Neural cell (in vitro differentiated cells): ENCODE measurements around the gene PLEKHA5. TPM values are rescaled to one million over a fixed set of nuclear protein-coding genes. Genes with fewer than 3 reads are reported as not detected.

Source experiments
- H2AFZ ChIP-seq: fragments of 200-600, 300-800 bp; sonication (generic), shearing (Covaris generic); 2 replicates; pipeline ENCODE4 v1.6.0; 2014; ENCODE audit warnings: low read depth, mild to moderate bottlenecking, antibody characterized with exemption, low read length, moderate library complexity
- H3F3A ChIP-seq: fragments of 200-600 bp; shearing (Covaris generic); 2 replicates; pipeline ENCODE4 v1.6.1; 2016; ENCODE audit warnings: mild to moderate bottlenecking, moderate library complexity, mixed read lengths, antibody characterized with exemption, low read length; ENCODE audit not compliant: insufficient read depth, poor library complexity, severe bottlenecking
- H3K27ac ChIP-seq: fragments of 200-600, 300-800 bp; sonication (generic), shearing (Covaris generic); 2 replicates; pipeline ENCODE4 v1.5.1; 2014; ENCODE audit warnings: mild to moderate bottlenecking, low read length, moderate library complexity
- H3K27me3 ChIP-seq: fragments of 300-800, 200-600 bp; sonication (generic), shearing (Covaris generic); 2 replicates; pipeline ENCODE4 v1.6.0; 2014; ENCODE audit warnings: mild to moderate bottlenecking, low read depth, low read length, moderate library complexity; ENCODE audit not compliant: insufficient read depth
- H3K36me3 ChIP-seq: fragments of 300-800, 200-600 bp; sonication (generic), shearing (Covaris generic); 2 replicates; pipeline ENCODE4 v1.5.1; 2014; ENCODE audit warnings: mild to moderate bottlenecking, antibody characterized with exemption, low read length, moderate library complexity; ENCODE audit not compliant: insufficient read depth
- H3K4me2 ChIP-seq: fragments of 300-800, 200-600 bp; sonication (generic), shearing (Covaris generic); 2 replicates; pipeline ENCODE4 v1.6.0; 2014; ENCODE audit warnings: mild to moderate bottlenecking, low read length
- H3K4me3 ChIP-seq: fragments of 300-800, 200-600 bp; sonication (generic), shearing (Covaris generic); 2 replicates; pipeline ENCODE4 v1.5.1; 2014; ENCODE audit warnings: mild to moderate bottlenecking, low read length, moderate library complexity
- H3K79me2 ChIP-seq: fragments of 200-600 bp; shearing (Covaris generic); replicated peaks from 2 replicates; pipeline ENCODE4 v1.6.0; 2014; ENCODE audit warnings: mild to moderate bottlenecking, low read length, moderate library complexity; ENCODE audit not compliant: insufficient read depth
- H3K9ac ChIP-seq: fragments of 300-800, 200-600 bp; sonication (generic), shearing (Covaris generic); 2 replicates; pipeline ENCODE4 v1.6.1; 2016; ENCODE audit warnings: mild to moderate bottlenecking, low read length, mixed read lengths
- H3K9me2 ChIP-seq: fragments of 200-600 bp; shearing (Covaris generic); 2 replicates; pipeline ENCODE4 v1.6.1; 2016; ENCODE audit warnings: mild to moderate bottlenecking, low read length, mixed read lengths; ENCODE audit not compliant: insufficient read depth
- H3K9me3 ChIP-seq: fragments of 200-600, 300-800 bp; sonication (generic), shearing (Covaris generic); 2 replicates; pipeline ENCODE4 v1.6.1; 2016; ENCODE audit warnings: mild to moderate bottlenecking, mixed run types, low read length, moderate library complexity, mixed read lengths
- H4K20me1 ChIP-seq: fragments of 200-600 bp; shearing (Covaris generic); 2 replicates; pipeline ENCODE4 v1.6.1; 2016; ENCODE audit warnings: mild to moderate bottlenecking, mixed run types; ENCODE audit not compliant: insufficient read depth
- EP300 ChIP-seq: fragments of 450-650 bp; conservative IDR thresholded peaks from 2 replicates; pipeline ENCODE4 v1.6.1; 2014; ENCODE audit warnings: antibody characterized with exemption, mild to moderate bottlenecking, moderate library complexity; ENCODE audit not compliant: poor library complexity, severe bottlenecking
- EZH2 ChIP-seq: fragments of 200-600, 300-800 bp; shearing (Covaris generic), sonication (generic); IDR thresholded peaks from 2 replicates; pipeline ENCODE4 v1.6.1; 2014; ENCODE audit warnings: antibody characterized with exemption, low read length, borderline replicate concordance, mild to moderate bottlenecking; ENCODE audit not compliant: insufficient read depth, poor library complexity, severe bottlenecking
- MXI1 ChIP-seq: fragments of 450-650 bp; conservative IDR thresholded peaks from 2 replicates; pipeline ENCODE4 v1.6.1; 2014; ENCODE audit warnings: antibody characterized with exemption, mild to moderate bottlenecking; ENCODE audit not compliant: poor library complexity, severe bottlenecking
- POLR2AphosphoS5 ChIP-seq: IDR thresholded peaks from 2 replicates; pipeline ENCODE4 v1.6.1; 2012
- RAD21 ChIP-seq: fragments of 450-650 bp; conservative IDR thresholded peaks from 2 replicates; pipeline ENCODE4 v1.6.1; 2014; ENCODE audit warnings: antibody characterized with exemption, mild to moderate bottlenecking, moderate library complexity
- REST ChIP-seq: IDR thresholded peaks from 2 replicates; pipeline ENCODE4 v1.6.1; 2012; ENCODE audit warnings: borderline replicate concordance
- SMC3 ChIP-seq: fragments of 450-650 bp; conservative IDR thresholded peaks from 2 replicates; pipeline ENCODE4 v1.6.1; 2014; ENCODE audit warnings: antibody characterized with exemption, mild to moderate bottlenecking, moderate library complexity; ENCODE audit not compliant: poor library complexity
- TAF1 ChIP-seq: IDR thresholded peaks from 2 replicates; pipeline ENCODE4 v1.6.1; 2012; ENCODE audit warnings: low read depth
- polyA plus RNA-seq: library from polyadenylated mRNA; depleted of rRNA; stranded (reverse); fragments of >200 nt; gene quantifications from 2 replicates; pipeline ENCODE4 v1.2.3, GENCODE V29; 2014
- TF ChIP-seq, protein P1 (sequence below): fragments of 450-650 bp; IDR thresholded peaks from 2 replicates; pipeline ENCODE4 v1.5.1; 2014; ENCODE audit warnings: antibody characterized with exemption, mild to moderate bottlenecking, moderate library complexity; ENCODE audit not compliant: poor library complexity, severe bottlenecking

Gene PLEKHA5
- polyA plus RNA-seq, 1 donor from 2014 or later, result 130 TPM

GRCh38 chr12:19261773-19262172 is 132.2 kb downstream of the PLEKHA5 start:
- no peak overlapping the region for H3K9ac ChIP-seq
- H3K27ac ChIP-seq, result no peak overlapping the region
- no peaks in the 10 kb centered on the region for H3K79me2 ChIP-seq
- H3K9me2 ChIP-seq, result no peaks in the 10 kb centered on the region
- no peaks in the 10 kb centered on the region for H3K36me3 ChIP-seq
- no peaks in the 10 kb centered on the region for H3F3A ChIP-seq
- H3K9me3 ChIP-seq, result no peaks in the 10 kb centered on the region
- no peak overlapping the region for H3K4me3 ChIP-seq
- no peak overlapping the region for H2AFZ ChIP-seq
- TF ChIP-seq POLR2AphosphoS5 (no peak), RAD21 (no peak), EP300 (no peak), EZH2 (no peak), REST (no peak), SMC3 (no peak), TAF1 (no peak), MXI1 (no peak)
- TF ChIP-seq, protein P1, sequence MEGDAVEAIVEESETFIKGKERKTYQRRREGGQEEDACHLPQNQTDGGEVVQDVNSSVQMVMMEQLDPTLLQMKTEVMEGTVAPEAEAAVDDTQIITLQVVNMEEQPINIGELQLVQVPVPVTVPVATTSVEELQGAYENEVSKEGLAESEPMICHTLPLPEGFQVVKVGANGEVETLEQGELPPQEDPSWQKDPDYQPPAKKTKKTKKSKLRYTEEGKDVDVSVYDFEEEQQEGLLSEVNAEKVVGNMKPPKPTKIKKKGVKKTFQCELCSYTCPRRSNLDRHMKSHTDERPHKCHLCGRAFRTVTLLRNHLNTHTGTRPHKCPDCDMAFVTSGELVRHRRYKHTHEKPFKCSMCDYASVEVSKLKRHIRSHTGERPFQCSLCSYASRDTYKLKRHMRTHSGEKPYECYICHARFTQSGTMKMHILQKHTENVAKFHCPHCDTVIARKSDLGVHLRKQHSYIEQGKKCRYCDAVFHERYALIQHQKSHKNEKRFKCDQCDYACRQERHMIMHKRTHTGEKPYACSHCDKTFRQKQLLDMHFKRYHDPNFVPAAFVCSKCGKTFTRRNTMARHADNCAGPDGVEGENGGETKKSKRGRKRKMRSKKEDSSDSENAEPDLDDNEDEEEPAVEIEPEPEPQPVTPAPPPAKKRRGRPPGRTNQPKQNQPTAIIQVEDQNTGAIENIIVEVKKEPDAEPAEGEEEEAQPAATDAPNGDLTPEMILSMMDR, result no peak
- H3K27me3 ChIP-seq, result no peaks in the 10 kb centered on the region
- no peaks in the 10 kb centered on the region for H4K20me1 ChIP-seq
- no peak overlapping the region for H3K4me2 ChIP-seq

DNA sequence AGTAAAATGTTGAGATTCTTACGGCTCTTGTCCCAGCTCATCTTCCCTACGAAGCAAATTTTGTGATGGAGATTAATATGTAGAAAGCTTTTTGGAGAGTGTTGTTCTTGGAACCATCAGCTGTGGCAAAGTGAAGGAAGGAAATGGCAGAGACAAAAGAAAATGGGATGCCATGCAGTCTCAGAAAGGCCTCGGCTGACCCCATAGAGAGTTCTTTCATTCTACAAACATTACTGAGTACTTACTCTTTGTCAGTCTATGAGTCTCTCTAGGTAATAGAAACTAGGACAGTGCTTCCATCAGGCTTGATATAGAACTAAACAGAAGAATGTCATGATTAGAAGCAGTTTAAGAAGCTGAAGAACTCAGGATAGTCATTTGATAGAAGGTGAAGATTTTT is 134.1 kb downstream of the PLEKHA5 start:
- H3K4me2 ChIP-seq, result no peak overlapping the region
- no peaks in the 10 kb centered on the region for H3F3A ChIP-seq
- no peaks in the 10 kb centered on the region for H3K27me3 ChIP-seq
- no peak overlapping the region for H3K4me3 ChIP-seq
- no peaks in the 10 kb centered on the region for H4K20me1 ChIP-seq
- no peak overlapping the region for H2AFZ ChIP-seq
- H3K27ac ChIP-seq, result no peak overlapping the region
- H3K9ac ChIP-seq, result no peak overlapping the region
- H3K36me3 ChIP-seq, result no peaks in the 10 kb centered on the region
- H3K9me3 ChIP-seq, result no peaks in the 10 kb centered on the region
- no peaks in the 10 kb centered on the region for H3K9me2 ChIP-seq
- no peak for TF ChIP-seq EP300
- no peak for TF ChIP-seq REST
- no peak for TF ChIP-seq EZH2
- no peak for TF ChIP-seq RAD21
- no peaks in the 10 kb centered on the region for H3K79me2 ChIP-seq
